22Rv1 (cell line): ENCODE measurements around the gene IGF2BP2.
"Not testable (repeated sequence)": the region's sequence is repeated elsewhere in the genome, so short reads cannot be mapped to it uniquely, and the experiment has no call there.

Experiments used
- H3K27ac ChIP-seq: fragments of 450-650 bp; 2 replicates; pipeline ENCODE4 v1.5.1; 2017
- ZFX ChIP-seq: fragments of 450-650 bp; IDR thresholded peaks from 2 replicates; pipeline ENCODE4 v1.6.1; 2017; ENCODE audit warnings: antibody characterized with exemption, borderline replicate concordance
- TF ChIP-seq, protein P1 (sequence below): fragments of 450-650 bp; IDR thresholded peaks from 2 replicates; pipeline ENCODE4 v1.5.1; 2017; ENCODE audit warnings: mild to moderate bottlenecking

Gene IGF2BP2

DNA sequence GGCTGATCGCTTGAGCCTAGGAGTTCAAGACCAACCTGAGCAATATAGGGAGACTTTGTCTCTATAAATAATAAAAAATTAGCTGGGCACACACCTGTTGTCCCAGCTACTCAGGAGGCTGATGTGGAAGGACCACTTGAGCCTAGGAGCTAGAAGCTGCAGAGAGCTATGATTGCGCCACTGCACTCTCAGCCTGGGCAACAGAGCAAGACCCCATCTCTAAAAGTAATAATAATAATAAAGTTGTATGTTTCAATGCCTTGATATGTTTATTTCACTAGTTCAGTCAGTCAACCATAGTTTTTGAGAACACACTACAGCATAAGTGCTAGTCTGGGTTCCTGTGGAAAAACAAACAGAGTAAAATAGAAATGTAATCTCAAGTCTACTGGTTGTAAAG lies 36.5 kb downstream of the IGF2BP2 start:
- H3K27ac ChIP-seq = no peak overlapping the region
- no peak for TF ChIP-seq ZFX

DNA sequence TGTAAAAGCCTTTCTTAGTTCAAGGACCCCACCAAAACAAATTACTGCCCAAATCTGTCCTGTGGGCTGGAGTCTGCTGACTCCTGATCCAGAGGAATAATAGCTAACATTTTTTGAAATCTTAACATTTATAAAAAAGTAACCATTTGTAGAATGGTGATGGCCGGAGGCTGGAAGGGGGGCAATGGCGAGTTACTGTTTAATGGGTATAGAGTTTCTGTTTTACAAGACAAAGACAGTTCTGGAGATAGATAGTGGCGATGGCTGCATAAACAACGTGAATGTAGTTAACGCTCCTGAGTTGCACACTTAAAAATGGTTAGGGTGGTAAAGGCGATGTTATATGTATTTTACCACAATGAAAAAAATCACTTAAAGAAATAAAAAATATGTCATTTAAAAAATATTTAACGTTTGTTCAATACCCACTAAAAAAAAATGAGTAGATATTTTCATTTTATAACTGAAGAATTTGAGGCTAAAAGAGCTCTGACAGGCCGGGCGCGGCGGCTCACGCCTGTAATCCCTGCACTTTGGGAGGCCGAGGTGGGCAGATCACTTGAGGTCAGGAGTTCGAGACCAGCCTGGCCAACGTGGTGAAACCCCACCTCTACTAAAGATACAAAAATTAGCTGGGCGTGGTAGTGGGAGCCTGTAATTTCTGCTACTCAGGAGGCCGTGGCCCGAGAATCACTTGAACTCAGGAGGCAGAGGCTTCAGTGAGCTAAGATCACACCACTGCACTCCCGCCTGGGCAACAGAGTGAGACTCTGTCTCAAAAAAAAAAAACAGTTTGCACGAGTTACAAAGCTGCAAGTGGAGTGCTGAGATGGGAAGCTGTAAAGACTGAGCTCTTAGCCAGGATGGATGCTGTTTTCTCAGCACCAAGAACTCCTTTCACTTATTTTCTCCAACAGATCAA lies 37.6 kb downstream of the IGF2BP2 start:
- no peak for TF ChIP-seq ZFX
- no peak overlapping the region for H3K27ac ChIP-seq

DNA sequence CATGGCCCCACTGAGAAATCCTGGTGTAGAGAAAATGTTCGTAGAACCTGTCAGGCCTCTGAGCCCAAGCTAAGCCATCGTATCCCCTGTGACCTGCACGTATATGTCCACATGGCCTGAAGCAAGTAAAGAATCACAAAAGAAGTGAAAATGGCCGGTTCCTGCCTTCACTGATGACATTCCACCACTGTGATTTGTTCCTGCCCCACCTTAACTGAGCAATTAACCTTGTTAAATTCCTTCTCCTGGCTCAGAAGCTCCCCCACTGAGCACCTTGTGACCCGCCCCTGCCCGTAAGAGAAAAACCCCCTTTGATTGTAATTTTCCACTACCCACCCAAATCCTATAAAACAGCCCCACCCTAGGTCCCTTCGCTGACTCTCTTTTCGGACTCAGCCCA lies 38.6 kb downstream of the IGF2BP2 start:
- not testable (repeated sequence) for H3K27ac ChIP-seq

DNA sequence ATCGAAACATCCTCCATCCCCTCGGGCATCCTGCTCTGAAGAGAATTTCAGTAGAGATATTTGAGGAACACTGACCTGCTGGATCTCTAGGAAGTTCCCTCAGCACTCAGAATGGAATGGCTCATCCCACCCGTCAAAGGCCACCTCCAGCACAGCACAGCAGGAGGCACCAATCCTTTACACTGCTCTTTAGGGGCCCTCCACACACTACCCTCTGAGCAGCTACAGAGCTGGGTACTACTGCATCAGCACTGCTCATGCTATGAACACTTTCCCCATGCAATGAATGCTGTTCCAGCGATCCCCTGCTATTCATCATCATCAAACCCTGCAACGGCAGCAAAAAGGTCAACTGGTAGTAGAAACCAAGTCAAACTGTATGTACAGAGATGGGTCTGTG lies 40.5 kb downstream of the IGF2BP2 start:
- H3K27ac ChIP-seq = no peak overlapping the region
- TF ChIP-seq, protein P1, sequence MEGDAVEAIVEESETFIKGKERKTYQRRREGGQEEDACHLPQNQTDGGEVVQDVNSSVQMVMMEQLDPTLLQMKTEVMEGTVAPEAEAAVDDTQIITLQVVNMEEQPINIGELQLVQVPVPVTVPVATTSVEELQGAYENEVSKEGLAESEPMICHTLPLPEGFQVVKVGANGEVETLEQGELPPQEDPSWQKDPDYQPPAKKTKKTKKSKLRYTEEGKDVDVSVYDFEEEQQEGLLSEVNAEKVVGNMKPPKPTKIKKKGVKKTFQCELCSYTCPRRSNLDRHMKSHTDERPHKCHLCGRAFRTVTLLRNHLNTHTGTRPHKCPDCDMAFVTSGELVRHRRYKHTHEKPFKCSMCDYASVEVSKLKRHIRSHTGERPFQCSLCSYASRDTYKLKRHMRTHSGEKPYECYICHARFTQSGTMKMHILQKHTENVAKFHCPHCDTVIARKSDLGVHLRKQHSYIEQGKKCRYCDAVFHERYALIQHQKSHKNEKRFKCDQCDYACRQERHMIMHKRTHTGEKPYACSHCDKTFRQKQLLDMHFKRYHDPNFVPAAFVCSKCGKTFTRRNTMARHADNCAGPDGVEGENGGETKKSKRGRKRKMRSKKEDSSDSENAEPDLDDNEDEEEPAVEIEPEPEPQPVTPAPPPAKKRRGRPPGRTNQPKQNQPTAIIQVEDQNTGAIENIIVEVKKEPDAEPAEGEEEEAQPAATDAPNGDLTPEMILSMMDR = no peak
- TF ChIP-seq ZFX = no peak

DNA sequence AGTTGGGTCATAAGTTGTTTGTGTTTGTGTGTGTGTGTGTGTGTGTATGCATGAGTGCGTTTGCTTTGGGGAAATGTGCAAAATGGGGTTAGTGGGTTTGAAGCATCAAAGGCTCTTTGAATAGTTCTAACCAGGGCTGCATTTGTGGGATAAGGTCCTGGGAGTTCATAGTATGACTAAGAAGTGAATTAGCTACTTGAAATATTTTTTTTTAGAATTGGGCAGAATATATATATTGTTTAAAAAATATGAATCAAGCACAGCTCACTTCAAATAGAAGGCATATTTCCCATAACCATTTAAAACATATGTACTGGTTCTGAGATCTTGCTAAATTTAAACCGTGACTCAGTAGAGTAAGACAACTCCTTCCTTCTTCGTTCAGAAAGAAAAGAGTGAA lies 43.1 kb downstream of the IGF2BP2 start:
- TF ChIP-seq, protein P1 = no peak
- TF ChIP-seq ZFX = no peak
- H3K27ac ChIP-seq = no peak overlapping the region

DNA sequence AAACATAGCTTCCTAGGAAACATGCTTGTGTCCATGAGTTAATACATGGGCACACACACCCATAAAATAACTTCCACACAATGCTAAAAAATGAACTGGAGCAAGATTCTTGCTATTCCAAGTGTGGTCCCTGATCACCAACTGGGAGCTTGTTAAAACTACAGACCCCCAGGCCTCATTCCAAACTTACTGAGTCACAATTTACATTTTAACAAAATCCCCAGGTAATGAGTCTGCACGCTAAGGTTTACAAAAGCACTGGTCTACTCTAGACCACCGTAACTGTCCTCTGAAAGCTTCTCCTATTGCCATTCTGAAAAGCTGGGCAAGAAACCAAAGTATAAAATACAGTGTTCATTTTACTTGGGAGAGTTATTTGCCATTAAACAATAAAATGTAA lies 45.4 kb downstream of the IGF2BP2 start:
- TF ChIP-seq, protein P1 = no peak
- no peak for TF ChIP-seq ZFX
- no peak overlapping the region for H3K27ac ChIP-seq

DNA sequence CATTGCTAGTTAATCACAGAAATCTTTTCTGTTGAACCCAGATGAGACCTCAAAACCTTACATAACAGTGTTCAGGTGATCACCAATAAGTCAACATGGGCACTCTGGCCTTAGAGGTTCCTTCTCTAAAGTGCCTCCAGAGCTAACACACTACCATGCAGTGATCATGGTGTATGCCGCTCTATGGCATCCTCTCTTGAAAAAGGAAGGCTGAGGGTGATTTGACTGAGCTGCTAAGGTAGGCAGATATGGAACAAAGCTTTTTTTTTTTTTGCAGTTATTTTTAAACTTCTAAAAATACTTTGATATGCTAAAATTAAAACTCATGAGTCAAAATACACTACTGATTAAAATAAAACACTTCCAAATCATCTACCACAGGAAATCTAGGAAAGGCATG lies 46.0 kb downstream of the IGF2BP2 start:
- no peak overlapping the region for H3K27ac ChIP-seq
- TF ChIP-seq ZFX = no peak
- TF ChIP-seq, protein P1 = no peak

DNA sequence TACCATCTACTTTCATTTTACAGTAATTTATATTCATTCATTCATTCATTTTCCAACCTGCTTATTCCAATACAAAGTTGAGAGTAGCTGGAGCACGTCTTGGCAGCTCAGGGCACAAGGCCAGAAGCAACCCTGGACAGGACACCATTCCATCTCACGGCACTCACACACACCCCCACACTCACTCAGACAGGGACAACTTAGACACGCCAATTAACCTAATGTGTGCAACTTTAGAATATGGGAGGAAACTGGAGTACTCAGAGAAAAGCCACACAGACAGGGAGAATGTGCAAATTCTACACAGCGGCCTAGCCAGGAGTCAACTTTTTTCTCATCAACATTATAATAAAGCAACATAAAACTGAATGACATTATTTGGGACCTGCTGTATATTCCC lies 46.7 kb downstream of the IGF2BP2 start:
- H3K27ac ChIP-seq = no peak overlapping the region
- TF ChIP-seq, protein P1 = no peak
- no peak for TF ChIP-seq ZFX

DNA sequence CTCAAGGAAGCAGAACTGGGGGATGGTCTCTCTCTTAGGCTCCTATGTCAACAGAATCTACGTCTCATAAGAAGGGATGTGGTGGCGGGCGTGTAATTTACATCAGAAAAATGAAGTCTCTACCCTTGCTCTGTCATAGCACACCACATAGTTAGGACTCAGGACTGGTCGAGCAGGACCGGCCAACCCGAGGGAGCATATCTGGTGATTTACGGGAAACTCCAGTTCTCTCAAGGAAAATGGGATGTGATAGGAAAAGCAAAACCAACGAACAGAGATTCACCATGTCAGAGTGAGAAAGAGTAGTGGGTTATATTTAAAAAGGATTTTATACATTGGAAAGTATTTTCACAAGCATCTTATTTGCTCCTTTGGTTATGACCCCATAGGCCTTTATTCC lies 54.7 kb downstream of the IGF2BP2 start:
- no peak overlapping the region for H3K27ac ChIP-seq
- TF ChIP-seq, protein P1 = no peak
- no peak for TF ChIP-seq ZFX
